ENCODE data around the gene RND2.

RND2 gene

DNA sequence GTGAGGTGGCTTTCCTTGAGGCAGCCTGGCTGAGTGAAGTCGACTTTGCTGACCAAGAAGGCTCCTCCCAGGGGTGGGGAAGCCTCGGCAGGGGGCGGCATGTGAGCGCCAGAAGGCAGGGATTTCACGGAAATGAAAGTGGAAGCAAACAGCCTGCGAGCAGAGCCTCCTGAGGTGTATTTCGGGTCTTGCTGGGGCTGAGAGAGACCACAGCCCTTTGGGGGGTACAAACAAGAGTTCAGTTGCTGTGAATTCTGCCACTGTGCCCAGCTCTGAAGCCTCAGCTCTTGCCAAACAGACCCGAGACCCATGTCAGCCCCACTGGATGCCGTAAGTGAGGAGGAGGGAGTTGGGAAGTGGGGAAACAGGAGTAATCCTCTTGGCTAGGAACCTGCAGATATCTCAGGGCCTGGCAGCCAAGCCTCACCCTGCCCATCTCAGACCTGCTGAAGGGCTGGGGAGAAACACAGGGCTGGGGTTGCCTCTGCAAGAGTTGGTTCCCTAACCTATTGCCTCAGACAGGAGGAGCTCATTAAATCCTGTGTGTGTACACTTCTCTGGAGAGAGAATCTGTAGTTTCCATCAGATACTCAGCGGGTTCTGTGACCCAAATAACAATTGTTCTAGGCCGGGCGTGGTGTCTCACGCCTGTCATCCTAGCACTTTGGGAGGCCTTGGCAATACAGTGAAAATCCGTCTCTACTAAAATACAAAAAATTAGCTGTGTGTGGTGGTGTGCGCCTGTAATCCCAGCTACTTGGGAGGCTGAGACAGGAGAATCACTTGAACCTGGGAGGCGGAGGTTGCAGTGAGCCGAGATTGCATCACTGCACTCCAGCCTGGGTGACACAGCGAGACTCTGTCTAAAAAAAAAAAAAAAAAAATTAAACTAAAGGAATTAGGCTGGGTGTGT is 18.1 kb upstream of the RND2 start, which contains the start of gene IFI35:
Gene IFI35, plus strand, starts transcription at position 146 of the 913 bp plus-strand sequence. Its CDS starts 164 bp downstream, at position 310.
- H3K27ac ChIP-seq (ENCODE audit: low read depth in 2 of 2, low read length in 2 of 2), result peak within 1 kb of the TSS; percentile 95 to 98
- H3K27me3 ChIP-seq (ENCODE audit: control insufficient read depth in 2 of 2, insufficient read depth in 2 of 2, low read length in 2 of 2), result no peaks in the 10 kb centered on the region
- no peaks in the 10 kb centered on the region for H3K9me3 ChIP-seq (ENCODE audit: control insufficient read depth in 2 of 2, low read length in 2 of 2)
- H3K36me3 ChIP-seq (ENCODE audit: control insufficient read depth in 2 of 2, insufficient read depth in 2 of 2, low read length in 2 of 2), result peaks cover 14 to 16% of the 10 kb centered on the region in 2 donors
- peak within 1 kb of the TSS; percentile 96 to 99 for H3K4me3 ChIP-seq (ENCODE audit: low read length in 2 of 2)
- peak within 1 kb of the TSS; percentile 96 to 99 for H3K9ac ChIP-seq (ENCODE audit: low read depth in 1 of 2, low read length in 2 of 2)
- H3K4me1 ChIP-seq (ENCODE audit: control insufficient read depth in 2 of 2, insufficient read depth in 2 of 2, low read length in 2 of 2), result peaks cover 14 to 27% of the 10 kb centered on the region in 2 donors

DNA sequence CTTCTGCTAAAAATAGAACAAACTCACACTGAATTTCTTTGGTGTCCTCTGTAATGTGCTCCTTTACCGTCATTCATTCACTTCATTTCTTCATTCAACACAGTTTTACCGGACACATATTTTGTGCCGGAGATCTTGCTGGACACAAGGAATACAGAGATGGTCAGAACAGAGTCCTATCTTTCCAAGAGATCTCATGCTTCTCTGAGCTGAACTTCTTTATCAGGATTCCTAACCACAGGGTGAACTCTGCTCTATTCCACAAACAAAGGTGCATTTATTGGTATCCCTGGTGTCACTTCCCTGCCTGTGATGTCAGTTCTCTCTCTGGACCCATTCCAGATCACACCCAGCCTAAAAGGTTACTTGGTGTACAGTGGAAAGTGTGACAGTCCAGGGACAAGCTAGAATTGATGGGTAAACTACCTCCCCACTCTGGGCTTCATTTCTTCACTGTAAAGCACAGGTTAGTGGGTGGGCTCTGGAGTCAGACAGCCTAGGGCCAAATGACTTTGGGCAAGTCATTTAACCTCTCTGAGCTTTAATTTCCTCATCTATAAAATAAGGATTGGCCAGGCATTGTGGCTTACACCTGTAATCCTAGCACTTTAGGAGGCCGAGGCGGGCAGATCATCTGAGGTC is 14.2 kb upstream of the RND2 start:
- Histone ChIP-seq H3K4me1 (ENCODE audit: control insufficient read depth in 2 of 2, insufficient read depth in 2 of 2, low read length in 2 of 2) (peaks cover 14 to 28% of the 10 kb centered on the region in 2 donors), H3K27ac (ENCODE audit: low read depth in 2 of 2, low read length in 2 of 2) (peak overlapping the region; percentile 69 to 86), H3K4me3 (ENCODE audit: low read length in 2 of 2) (no peak overlapping the region), H3K27me3 (ENCODE audit: control insufficient read depth in 2 of 2, insufficient read depth in 2 of 2, low read length in 2 of 2) (no peaks in the 10 kb centered on the region), H3K36me3 (ENCODE audit: control insufficient read depth in 2 of 2, insufficient read depth in 2 of 2, low read length in 2 of 2) (peaks cover 26 to 28% of the 10 kb centered on the region in 2 donors), H3K9me3 (ENCODE audit: control insufficient read depth in 2 of 2, low read length in 2 of 2) (no peaks in the 10 kb centered on the region), H3K9ac (ENCODE audit: low read depth in 1 of 2, low read length in 2 of 2) (peak overlapping the region in 1 of 2 donors; percentile 47)

DNA sequence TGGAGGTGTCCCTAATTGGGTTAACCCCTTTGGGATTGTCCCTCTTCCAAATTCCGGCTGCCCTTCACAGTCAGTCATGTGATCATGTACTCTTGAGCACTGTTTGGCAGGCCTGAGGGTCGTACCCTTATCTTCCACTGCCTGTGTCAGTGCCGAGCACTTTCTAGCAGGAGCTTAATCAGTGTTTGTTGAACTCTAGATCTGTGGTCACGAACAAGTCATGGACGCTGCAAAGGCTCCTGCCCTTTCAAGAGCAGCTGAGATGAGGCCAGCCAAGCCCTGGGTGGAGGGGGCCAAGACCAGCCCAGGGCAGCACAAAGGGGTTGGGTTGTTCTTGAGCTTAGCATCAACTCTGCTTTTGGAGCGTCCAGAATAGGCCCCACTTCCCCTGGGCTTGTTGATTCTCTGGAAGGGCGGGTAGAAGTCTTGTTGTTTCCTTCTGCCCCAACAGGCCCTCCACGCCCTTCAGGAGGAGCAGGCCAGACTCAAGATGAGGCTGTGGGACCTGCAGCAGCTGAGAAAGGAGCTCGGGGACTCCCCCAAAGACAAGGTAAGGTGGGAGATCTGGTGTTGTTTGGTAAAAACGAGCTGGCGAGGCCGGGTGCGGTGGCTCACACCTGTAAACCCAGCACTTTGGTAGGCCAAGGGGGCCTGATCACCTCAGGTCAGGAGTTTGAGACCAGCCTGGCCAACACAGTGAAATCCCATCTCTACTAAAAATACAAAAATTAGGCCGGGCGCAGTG is 13.1 kb upstream of the RND2 start:
- H3K27me3 ChIP-seq (ENCODE audit: control insufficient read depth in 2 of 2, insufficient read depth in 2 of 2, low read length in 2 of 2), result no peaks in the 10 kb centered on the region
- H3K4me3 ChIP-seq (ENCODE audit: low read length in 2 of 2), result no peak overlapping the region
- no peaks in the 10 kb centered on the region for H3K9me3 ChIP-seq (ENCODE audit: control insufficient read depth in 2 of 2, low read length in 2 of 2)
- H3K9ac ChIP-seq (ENCODE audit: low read depth in 1 of 2, low read length in 2 of 2), result no peak overlapping the region
- H3K36me3 ChIP-seq (ENCODE audit: control insufficient read depth in 2 of 2, insufficient read depth in 2 of 2, low read length in 2 of 2), result peaks cover 31% of the 10 kb centered on the region in 2 donors
- H3K27ac ChIP-seq (ENCODE audit: low read depth in 2 of 2, low read length in 2 of 2), result peak overlapping the region in 1 of 2 donors; percentile 34
- peaks cover 14 to 23% of the 10 kb centered on the region in 2 donors for H3K4me1 ChIP-seq (ENCODE audit: control insufficient read depth in 2 of 2, insufficient read depth in 2 of 2, low read length in 2 of 2)

DNA sequence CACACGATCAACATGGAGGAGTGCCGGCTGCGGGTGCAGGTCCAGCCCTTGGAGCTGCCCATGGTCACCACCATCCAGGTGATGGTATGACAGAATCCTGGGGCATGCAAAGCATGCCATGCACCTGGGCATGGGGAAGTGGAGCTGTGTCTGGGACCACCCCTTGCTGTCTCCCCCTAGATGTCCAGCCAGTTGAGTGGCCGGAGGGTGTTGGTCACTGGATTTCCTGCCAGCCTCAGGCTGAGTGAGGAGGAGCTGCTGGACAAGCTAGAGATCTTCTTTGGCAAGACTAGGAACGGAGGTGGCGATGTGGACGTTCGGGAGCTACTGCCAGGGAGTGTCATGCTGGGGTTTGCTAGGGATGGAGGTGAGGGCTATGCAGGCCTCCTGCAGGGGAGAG is 11.7 kb upstream of the RND2 start:
- Histone ChIP-seq H3K27me3 (ENCODE audit: control insufficient read depth in 2 of 2, insufficient read depth in 2 of 2, low read length in 2 of 2) (no peaks in the 10 kb centered on the region), H3K36me3 (ENCODE audit: control insufficient read depth in 2 of 2, insufficient read depth in 2 of 2, low read length in 2 of 2) (peaks cover 34% of the 10 kb centered on the region in 2 donors), H3K9me3 (ENCODE audit: control insufficient read depth in 2 of 2, low read length in 2 of 2) (no peaks in the 10 kb centered on the region), H3K9ac (ENCODE audit: low read depth in 1 of 2, low read length in 2 of 2) (no peak overlapping the region), H3K4me3 (ENCODE audit: low read length in 2 of 2) (no peak overlapping the region), H3K4me1 (ENCODE audit: control insufficient read depth in 2 of 2, insufficient read depth in 2 of 2, low read length in 2 of 2) (peaks cover 16 to 19% of the 10 kb centered on the region in 2 donors), H3K27ac (ENCODE audit: low read depth in 2 of 2, low read length in 2 of 2) (no peak overlapping the region)

DNA sequence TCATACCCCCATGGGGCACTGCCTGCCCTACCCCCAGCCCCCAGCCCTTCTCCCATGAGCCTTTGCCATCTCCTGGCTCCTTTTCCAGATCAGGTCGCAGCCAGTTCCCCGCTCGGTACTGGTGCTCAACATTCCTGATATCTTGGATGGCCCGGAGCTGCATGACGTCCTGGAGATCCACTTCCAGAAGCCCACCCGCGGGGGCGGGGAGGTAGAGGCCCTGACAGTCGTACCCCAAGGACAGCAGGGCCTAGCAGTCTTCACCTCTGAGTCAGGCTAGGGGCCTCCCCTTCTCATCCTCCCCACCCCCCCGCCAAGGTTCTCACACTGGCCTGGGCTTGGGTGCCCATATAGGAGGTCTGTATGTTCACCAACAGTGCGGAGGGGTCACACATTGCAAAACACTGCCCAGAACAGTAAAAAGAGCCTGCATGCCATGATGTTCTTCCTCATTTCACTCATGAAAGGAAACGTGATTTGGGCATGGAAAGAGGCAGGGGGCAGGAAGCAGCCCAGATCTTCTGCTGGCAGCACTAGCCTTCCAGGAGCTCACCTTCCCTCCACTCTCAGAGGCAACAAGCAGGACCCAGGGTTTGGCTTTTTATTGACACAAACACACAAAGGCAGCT is 10.9 kb upstream of the RND2 start:
- Histone ChIP-seq H3K27ac (ENCODE audit: low read depth in 2 of 2, low read length in 2 of 2) (peak overlapping the region in 1 of 2 donors; percentile 32), H3K4me1 (ENCODE audit: control insufficient read depth in 2 of 2, insufficient read depth in 2 of 2, low read length in 2 of 2) (peaks cover 19 to 21% of the 10 kb centered on the region in 2 donors), H3K4me3 (ENCODE audit: low read length in 2 of 2) (no peak overlapping the region), H3K27me3 (ENCODE audit: control insufficient read depth in 2 of 2, insufficient read depth in 2 of 2, low read length in 2 of 2) (no peaks in the 10 kb centered on the region), H3K36me3 (ENCODE audit: control insufficient read depth in 2 of 2, insufficient read depth in 2 of 2, low read length in 2 of 2) (peaks cover 34% of the 10 kb centered on the region in 2 donors), H3K9ac (ENCODE audit: low read depth in 1 of 2, low read length in 2 of 2) (no peak overlapping the region), H3K9me3 (ENCODE audit: control insufficient read depth in 2 of 2, low read length in 2 of 2) (no peaks in the 10 kb centered on the region)

GRCh38 chr17:43014649-43015542 is 10.1 kb upstream of the RND2 start:
- H3K27me3 ChIP-seq (ENCODE audit: control insufficient read depth in 2 of 2, insufficient read depth in 2 of 2, low read length in 2 of 2), result no peaks in the 10 kb centered on the region
- peaks cover 24 to 27% of the 10 kb centered on the region in 2 donors for H3K4me1 ChIP-seq (ENCODE audit: control insufficient read depth in 2 of 2, insufficient read depth in 2 of 2, low read length in 2 of 2)
- H3K9ac ChIP-seq (ENCODE audit: low read depth in 1 of 2, low read length in 2 of 2), result no peak overlapping the region
- H3K9me3 ChIP-seq (ENCODE audit: control insufficient read depth in 2 of 2, low read length in 2 of 2), result no peaks in the 10 kb centered on the region
- H3K27ac ChIP-seq (ENCODE audit: low read depth in 2 of 2, low read length in 2 of 2), result peak overlapping the region in 1 of 2 donors; percentile 32
- H3K36me3 ChIP-seq (ENCODE audit: control insufficient read depth in 2 of 2, insufficient read depth in 2 of 2, low read length in 2 of 2), result peaks cover 34% of the 10 kb centered on the region in 2 donors
- no peak overlapping the region for H3K4me3 ChIP-seq (ENCODE audit: low read length in 2 of 2)

DNA sequence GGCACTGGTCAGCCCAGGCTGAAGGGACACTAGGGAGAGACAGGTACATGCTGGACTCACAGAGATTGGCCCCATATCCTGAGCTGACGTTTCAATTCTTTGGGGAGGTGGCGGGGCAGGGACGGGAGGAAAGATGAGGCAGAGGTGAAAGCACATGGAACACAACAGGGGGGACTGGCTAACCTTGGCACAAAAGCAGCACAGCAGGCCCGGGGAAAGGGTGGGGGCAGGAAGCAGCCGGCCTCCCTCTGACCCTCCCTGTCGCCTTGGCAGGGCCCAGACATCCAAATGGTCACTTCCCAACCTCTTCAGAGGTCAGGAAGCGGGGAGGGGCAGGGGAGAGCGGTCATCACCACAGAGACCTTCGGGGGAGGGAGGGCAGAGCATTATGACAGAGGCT is 9.5 kb upstream of the RND2 start:
- Histone ChIP-seq H3K9ac (ENCODE audit: low read depth in 1 of 2, low read length in 2 of 2) (no peak overlapping the region), H3K4me3 (ENCODE audit: low read length in 2 of 2) (no peak overlapping the region), H3K36me3 (ENCODE audit: control insufficient read depth in 2 of 2, insufficient read depth in 2 of 2, low read length in 2 of 2) (peaks cover 34% of the 10 kb centered on the region in 2 donors), H3K9me3 (ENCODE audit: control insufficient read depth in 2 of 2, low read length in 2 of 2) (no peaks in the 10 kb centered on the region), H3K27me3 (ENCODE audit: control insufficient read depth in 2 of 2, insufficient read depth in 2 of 2, low read length in 2 of 2) (no peaks in the 10 kb centered on the region), H3K27ac (ENCODE audit: low read depth in 2 of 2, low read length in 2 of 2) (peak overlapping the region in 1 of 2 donors; percentile 38), H3K4me1 (ENCODE audit: control insufficient read depth in 2 of 2, insufficient read depth in 2 of 2, low read length in 2 of 2) (peaks cover 23 to 24% of the 10 kb centered on the region in 2 donors)

- H3K4me3 ChIP-seq (ENCODE audit: low read length in 2 of 2), result no peak overlapping the region
- peaks cover 17 to 18% of the 10 kb centered on the region in 2 donors for H3K4me1 ChIP-seq (ENCODE audit: control insufficient read depth in 2 of 2, insufficient read depth in 2 of 2, low read length in 2 of 2)
- H3K9ac ChIP-seq (ENCODE audit: low read depth in 1 of 2, low read length in 2 of 2), result no peak overlapping the region
- H3K36me3 ChIP-seq (ENCODE audit: control insufficient read depth in 2 of 2, insufficient read depth in 2 of 2, low read length in 2 of 2), result peaks cover 34% of the 10 kb centered on the region in 2 donors
- H3K27ac ChIP-seq (ENCODE audit: low read depth in 2 of 2, low read length in 2 of 2), result peak overlapping the region in 1 of 2 donors; percentile 38
- no peaks in the 10 kb centered on the region for H3K27me3 ChIP-seq (ENCODE audit: control insufficient read depth in 2 of 2, insufficient read depth in 2 of 2, low read length in 2 of 2)
- no peaks in the 10 kb centered on the region for H3K9me3 ChIP-seq (ENCODE audit: control insufficient read depth in 2 of 2, low read length in 2 of 2)
Measured at GRCh38 chr17:43016216-43016615, 8.8 kb upstream of the RND2 start.

Data from mucosa of rectum (tissue), 2 donors.